IPS DF 4.7 (cell line): Measurements from ENCODE around the gene RPS6KA4.

ENCODE experiments used
- DNase-seq: peaks from one replicate; pipeline ENCODE4 v3.0.0-alpha.2; 2013; ENCODE audit warnings: low spot score; ENCODE audit errors: extremely low read depth

RPS6KA4 gene

DNA sequence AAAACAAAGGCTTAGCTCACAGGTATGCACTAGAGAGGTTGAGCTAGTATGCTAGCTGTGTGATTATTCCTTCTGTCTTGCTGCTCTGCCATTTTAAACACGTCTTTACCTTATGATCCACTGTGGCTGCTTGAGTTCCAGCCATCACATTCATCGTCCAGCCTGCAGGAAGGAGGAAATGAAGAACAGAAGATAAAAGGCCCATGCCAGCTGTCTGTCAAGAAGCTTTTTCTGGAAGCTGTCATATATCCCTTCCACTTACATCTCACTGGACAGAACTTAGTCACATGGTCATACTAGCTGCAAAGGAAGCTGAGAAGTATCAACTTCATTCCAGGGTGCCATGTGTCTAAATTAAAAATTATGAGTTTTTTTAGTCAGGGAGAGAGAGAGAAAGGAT is 31.6 kb upstream of the RPS6KA4 start:
- DNase-seq, result no peak

DNA sequence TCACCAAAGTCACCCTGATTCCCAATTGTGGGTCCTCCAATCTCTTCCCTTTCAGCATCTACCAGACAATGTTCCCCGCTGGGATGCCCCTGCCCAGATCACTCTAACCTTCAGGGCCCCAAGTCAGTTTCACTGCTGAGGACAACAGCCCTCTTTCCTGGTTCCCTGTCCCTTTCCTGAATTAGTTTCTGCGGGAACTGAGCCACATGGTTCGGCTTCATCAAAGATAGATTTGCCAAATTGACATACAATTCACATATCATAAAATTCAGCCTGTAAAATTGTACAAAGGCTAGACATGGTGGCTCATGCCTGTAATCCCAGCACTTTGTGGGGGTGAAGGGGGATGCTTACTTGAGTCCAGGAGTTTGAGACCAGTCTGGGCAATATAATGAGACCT is 31.0 kb upstream of the RPS6KA4 start:
- no peak for DNase-seq

DNA sequence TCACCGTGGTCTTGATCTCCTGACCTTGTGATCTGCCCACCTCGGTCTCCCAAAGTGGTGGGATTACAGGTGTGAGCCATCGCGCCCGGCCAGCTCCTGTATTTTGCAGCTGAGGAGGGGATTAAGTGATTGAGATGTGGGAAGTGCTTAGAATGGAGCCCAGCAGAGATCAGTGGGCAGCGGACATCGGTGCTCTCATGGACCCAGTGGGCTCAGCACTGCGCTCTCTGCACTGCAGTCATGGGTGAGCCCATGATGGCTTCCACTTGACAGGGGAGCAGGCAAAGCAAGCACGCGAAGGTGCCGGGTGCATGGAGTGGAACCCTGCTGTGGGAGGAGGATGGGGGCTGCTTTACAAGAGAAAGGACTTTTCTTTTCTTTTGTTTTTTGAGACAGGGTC is 28.1 kb upstream of the RPS6KA4 start:
- DNase-seq, result no peak

- no peak for DNase-seq
Observed at GRCh38 chr11:64331569-64332371, 27.2 kb upstream of the RPS6KA4 start.

- DNase-seq, result no peak
Observed at GRCh38 chr11:64333556-64333955, 25.4 kb upstream of the RPS6KA4 start.

GRCh38 chr11:64334764-64335735 is 23.9 kb upstream of the RPS6KA4 start:
- DNase-seq, result no peak

- DNase-seq, result no peak
Observed at GRCh38 chr11:64337538-64338249, 21.3 kb upstream of the RPS6KA4 start.

GRCh38 chr11:64338716-64339115 is 20.2 kb upstream of the RPS6KA4 start:
- DNase-seq, result no peak

DNA sequence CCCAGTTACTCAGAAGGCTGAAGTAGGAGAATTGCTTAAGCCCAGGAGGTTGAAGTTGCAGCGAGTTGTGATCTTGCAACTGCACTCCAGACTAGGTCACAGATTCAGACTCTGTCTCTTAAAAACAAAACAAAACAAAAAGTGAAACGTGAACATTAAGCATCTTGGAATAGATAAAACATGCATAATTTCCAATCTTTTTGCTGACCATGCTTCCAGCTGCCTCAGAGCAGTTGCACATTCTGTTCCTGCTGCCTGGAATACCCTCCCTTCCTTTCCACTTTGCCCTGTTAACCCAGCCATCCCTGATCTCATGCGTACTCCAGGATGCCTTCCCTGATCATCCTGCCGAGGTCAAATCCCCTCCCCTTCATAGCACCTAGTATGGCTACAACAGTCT is 19.7 kb upstream of the RPS6KA4 start:
- DNase-seq, result no peak

- no peak for DNase-seq
Observed at GRCh38 chr11:64339754-64340408, 19.1 kb upstream of the RPS6KA4 start, which contains the start of gene CCDC88B. TSS of gene CCDC88B (plus strand) at chr11:64340204. CDS start at chr11:64340267, 63 bp downstream.

DNA sequence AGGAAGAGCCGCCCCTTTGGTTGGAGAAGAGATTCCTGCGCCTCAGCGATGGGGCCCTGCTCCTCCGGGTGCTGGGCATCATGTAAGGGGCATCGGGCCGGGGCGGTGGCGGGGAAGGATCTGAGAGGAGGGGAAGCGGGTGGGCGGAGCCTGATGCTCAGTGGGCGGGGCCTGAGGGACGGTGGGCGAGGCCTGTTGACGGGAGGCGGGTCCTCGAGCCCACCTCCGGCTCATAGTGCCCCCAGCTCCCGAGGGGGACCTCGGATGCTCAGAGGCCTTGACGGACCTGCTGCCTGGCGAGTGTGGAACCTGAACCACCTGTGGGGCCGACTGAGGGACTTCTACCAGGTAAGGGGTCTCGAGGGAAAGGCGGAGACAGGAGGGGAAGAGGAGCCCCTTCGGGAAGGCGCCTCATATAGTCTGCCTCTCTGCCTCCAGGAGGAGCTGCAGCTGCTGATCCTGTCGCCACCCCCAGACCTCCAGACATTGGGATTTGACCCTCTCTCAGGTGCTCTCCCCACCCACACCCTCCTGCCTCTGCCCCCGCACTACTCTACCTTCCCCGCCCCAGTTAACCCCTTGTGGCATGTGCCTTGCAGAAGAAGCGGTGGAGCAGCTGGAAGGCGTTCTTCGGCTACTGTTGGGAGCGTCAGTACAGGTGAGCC is 18.2 kb upstream of the RPS6KA4 start:
- no peak for DNase-seq

- no peak for DNase-seq
Observed at GRCh38 chr11:64341429-64341828, 17.5 kb upstream of the RPS6KA4 start.

GRCh38 chr11:64341851-64342791 is 16.8 kb upstream of the RPS6KA4 start:
- DNase-seq, result no peak

GRCh38 chr11:64342869-64343745 is 15.9 kb upstream of the RPS6KA4 start:
- DNase-seq, result no peak

DNA sequence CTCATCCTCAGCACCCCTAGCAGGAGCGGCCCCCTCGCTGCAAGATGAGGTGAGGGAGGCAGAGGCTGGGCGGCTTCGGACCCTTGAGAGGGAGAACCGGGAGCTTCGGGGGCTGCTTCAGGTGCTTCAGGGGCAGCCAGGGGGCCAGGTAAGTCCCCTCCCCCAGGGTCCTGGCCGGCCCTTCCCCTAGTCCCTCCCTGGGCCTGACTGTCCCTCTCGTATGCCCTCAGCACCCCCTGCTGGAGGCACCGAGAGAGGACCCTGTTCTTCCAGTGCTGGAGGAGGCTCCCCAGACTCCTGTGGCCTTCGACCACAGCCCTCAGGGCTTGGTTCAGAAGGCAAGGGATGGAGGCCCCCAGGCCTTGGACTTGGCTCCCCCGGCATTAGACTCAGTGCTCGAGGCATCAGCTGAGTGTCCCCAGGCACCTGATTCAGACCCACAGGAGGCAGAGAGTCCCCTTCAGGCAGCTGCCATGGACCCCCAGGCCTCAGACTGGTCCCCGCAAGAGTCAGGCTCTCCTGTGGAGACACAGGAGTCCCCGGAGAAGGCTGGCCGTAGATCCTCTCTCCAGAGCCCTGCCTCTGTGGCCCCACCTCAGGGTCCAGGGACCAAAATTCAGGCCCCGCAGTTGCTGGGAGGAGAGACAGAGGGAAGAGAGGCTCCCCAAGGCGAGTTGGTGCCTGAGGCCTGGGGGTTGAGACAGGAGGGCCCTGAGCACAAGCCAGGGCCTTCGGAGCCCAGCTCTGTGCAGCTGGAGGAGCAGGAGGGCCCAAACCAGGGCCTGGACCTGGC is 15.0 kb upstream of the RPS6KA4 start:
- no peak for DNase-seq

DNA sequence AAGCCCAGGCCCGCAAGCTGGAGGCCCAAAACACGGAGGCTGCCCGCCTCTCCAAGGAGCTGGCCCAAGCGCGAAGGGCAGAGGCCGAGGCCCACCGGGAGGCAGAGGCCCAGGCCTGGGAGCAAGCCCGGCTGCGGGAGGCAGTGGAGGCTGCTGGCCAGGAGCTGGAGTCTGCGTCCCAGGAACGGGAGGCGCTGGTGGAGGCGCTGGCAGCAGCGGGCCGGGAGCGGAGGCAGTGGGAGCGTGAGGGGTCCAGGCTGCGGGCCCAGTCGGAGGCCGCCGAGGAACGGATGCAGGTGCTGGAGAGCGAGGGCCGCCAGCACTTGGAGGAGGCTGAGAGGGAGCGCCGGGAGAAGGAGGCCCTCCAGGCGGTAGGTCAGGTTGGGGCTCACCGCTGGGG is 14.2 kb upstream of the RPS6KA4 start:
- no peak for DNase-seq

- no peak for DNase-seq
Observed at GRCh38 chr11:64347193-64347867, 11.6 kb upstream of the RPS6KA4 start.
